Stimulated activated CD4-positive, alpha-beta T cell treated with anti-CD3 and anti-CD28 coated beads, Interleukin-1b, Interleukin-23, amount 100 ng/mL, for 1 hour (primary cell): ENCODE data around the gene COL21A1.

Experiments used
- DNase-seq, 2 donors: peaks; one replicate each; pipeline ENCODE4 v3.0.0-alpha.2; 2020; ENCODE audit warnings: low read depth in 2 of 2

The COL21A1 gene

DNA sequence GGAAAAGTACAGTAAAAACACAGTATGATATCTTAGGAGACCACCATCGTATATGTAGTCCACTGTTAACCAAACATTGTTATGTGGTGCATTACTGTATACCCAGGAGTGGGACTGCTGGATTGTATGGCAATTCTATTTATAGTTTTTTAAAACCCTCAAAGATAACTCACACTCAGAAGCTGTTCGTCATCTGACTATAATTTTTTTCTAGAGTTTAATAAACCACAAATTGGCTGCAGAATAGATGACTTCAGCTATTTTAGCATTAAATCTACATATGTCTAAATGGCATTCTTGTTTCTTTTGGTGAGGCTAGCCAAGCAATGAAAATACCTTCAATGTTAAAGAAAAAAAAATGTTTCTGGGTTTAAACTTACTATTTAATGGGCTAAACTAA lies 237.7 kb downstream of the COL21A1 start:
- no peak for DNase-seq
